ENCODE measurements around the gene ADNP2.
A peak's percentile ranks its signal among the peaks of the same experiment; 100 is the strongest.

The ADNP2 gene

DNA sequence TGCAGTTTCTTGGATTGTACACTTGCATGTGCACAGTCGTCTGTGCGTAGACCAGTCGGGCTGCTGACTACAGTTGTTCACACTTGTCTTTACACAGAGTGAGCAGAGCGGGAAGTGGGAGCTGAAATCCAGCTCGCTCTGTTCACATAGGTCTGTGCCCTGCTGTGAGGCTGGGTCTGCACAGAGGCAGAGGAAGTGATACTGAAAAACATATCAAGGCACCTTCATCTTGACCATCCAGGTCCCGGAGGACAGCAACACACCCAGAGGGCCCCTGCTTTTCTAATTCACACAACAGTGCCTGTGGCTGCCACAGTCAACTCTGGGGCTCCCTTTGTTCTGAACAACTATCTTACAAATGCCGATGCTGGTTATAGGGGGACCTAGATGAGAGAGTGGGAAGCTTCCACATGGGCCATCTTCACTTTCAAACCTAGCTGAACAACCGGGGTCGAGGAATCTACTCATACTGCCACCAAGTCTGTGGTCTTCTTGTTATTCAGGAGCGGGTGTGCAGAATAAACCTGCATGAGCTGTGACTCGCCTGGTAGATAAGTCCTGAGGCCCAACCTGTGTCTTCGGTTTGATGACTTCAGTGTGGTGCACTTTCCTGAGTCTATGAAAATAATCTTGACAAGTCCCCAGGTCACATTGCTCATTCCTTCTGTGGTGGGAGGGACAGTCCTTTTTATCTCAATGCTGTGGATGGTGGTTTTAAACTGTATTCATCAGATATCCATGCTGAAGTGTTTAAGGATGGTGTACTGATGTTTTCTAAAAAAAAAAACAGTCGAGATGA is 3.5 kb upstream of the ADNP2 start:
- H3K4me3 ChIP-seq (ENCODE audit: low read depth, low read length), result no peak overlapping the region
- no peak for TF ChIP-seq CTCF (IDR thresholded peaks at IDR 0.05; ENCODE audit: control insufficient read depth, extremely low read depth, insufficient read depth)
- DNase-seq (ENCODE audit: low read depth), result no peak

DNA sequence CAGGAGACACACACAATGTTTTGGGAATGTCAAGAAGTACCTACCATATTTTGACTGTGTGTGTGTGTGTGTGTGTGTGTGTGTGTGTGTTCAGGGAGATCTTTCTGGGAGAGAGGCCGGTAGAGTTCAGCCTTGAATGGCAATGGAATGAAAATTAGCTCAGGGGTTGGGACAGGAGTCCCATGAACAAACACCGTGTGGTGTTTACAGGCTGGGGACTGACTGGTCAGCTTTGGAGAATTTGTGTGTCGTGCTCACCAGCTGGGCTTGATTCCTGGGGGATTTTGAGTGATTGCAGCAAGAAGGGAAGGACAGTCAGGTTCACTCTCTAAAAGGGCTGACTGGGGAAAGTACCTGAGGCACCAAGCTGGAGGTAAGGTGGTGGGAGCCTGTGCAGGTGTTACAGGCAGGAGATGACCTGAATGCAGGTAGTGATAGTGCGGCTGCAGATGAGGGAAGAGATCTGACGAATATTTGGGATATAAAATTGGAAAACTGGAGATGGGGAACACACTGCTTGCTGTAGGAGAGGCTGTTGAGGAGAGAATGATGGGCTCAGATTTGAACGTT is 2.5 kb upstream of the ADNP2 start:
- DNase-seq (ENCODE audit: low read depth), result no peak
- TF ChIP-seq CTCF (IDR thresholded peaks at IDR 0.05; ENCODE audit: control insufficient read depth, extremely low read depth, insufficient read depth), result no peak
- H3K4me3 ChIP-seq (ENCODE audit: low read depth, low read length), result no peak overlapping the region

GRCh38 chr18:80107426-80107825 is 1.6 kb upstream of the ADNP2 start:
- no peak overlapping the region for H3K4me3 ChIP-seq (ENCODE audit: low read depth, low read length)
- no peak for TF ChIP-seq CTCF (IDR thresholded peaks at IDR 0.05; ENCODE audit: control insufficient read depth, extremely low read depth, insufficient read depth)
- no peak for DNase-seq (ENCODE audit: low read depth)

GRCh38 chr18:80108121-80108536 is 933 bp upstream of the ADNP2 start:
- no peak overlapping the region for H3K4me3 ChIP-seq (ENCODE audit: low read depth, low read length)
- TF ChIP-seq CTCF (IDR thresholded peaks at IDR 0.05; ENCODE audit: control insufficient read depth, extremely low read depth, insufficient read depth), result no peak
- no peak for DNase-seq (ENCODE audit: low read depth)

DNA sequence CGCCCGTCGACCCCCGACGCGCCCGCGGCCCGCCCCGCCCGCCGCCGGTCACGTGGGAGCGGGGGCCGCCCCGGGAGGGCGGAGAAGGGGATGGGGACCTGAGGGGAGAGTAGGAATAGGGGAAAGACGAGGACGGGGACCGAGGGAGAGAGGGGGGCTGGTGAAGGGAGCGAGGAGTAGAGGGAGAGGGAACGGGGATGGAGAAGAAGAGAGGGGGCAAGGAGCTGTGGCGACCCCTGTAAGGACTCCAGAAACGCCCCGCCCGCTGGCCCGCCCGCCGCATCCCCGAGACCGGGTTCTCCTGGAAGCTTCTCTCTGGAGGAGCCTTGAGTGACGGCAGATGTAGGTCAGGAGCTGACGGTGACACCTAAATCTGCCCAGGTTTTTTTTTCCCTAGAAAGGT is 615 bp downstream of the ADNP2 start:
- TF ChIP-seq CTCF (IDR thresholded peaks at IDR 0.05; ENCODE audit: control insufficient read depth, extremely low read depth, insufficient read depth), result no peak
- no peak for DNase-seq (ENCODE audit: low read depth)
- H3K4me3 ChIP-seq (ENCODE audit: low read depth, low read length), result peak overlapping the region; percentile 81

DNA sequence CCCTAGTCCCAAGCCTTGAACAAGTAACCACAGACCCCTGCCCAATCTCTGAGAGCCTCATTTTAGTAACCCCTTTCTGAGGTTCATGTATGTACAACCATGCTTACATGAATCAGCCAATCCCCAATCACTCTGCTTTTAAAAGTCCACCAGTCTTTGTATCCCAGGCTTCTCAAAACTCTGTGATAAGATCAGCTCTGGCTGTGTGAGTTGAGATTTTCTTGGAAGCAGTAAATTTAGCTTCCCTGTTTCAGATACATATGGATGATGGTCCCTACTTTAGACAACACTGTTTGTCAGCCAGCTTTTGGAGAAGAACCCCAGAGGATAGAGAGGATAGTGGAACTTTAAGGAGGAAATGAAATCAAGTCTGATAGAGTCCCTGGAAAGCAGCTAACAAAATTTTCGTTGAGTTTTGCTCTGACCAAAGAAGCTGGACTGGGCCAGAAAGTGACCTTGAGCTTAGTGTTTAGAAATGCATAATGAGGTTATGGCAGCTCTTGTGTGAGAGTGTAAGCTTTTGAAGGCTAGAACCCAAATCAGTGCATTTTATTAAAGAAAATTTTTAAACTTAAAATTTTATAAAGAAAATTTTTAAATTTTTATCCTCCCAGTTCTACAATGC is 3.7 kb downstream of the ADNP2 start:
- H3K4me3 ChIP-seq (ENCODE audit: low read depth, low read length), result no peak overlapping the region
- TF ChIP-seq CTCF (IDR thresholded peaks at IDR 0.05; ENCODE audit: control insufficient read depth, extremely low read depth, insufficient read depth), result no peak
- no peak for DNase-seq (ENCODE audit: low read depth)
